Fibroblast of skin of abdomen (primary cell): Measurements from ENCODE around the gene ADCY9.
"Not testable (repeated sequence)": the region's sequence is repeated elsewhere in the genome, so short reads cannot be mapped to it uniquely, and the experiment has no call there.

Experiments used
- DNase-seq: peaks from one replicate; pipeline ENCODE4 v3.0.0-alpha.2; 2013

The ADCY9 gene

DNA sequence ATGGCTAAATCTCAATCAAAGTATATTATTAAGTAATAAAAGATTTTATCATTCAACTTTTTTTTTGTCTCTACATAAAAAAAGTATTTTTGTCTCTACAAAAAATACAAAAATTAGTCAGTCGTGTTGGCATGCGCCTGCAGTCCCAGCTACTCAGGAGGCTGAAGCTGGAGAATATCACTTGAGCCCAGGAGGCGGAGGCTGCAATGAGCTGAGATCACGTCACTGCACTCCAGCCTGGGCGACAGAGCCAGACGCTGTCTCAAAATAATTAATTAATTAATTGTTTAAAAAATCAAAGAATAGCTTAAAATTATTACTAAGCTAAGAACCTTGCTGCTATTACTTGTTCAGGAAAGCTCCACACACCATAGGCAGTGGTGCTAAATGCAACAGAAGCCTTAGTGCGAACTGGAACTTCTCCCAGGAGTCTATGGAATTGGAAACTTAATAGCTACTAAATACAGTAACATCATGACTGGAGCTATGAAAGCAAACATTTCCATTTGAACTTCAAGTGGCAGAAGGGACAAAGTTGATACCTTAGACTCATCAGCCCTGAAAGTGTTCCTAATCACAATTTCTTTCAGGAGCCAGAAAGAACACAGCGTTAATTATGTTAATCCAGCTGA, 22.6 kb downstream of the ADCY9 start:
- no peak for DNase-seq

DNA sequence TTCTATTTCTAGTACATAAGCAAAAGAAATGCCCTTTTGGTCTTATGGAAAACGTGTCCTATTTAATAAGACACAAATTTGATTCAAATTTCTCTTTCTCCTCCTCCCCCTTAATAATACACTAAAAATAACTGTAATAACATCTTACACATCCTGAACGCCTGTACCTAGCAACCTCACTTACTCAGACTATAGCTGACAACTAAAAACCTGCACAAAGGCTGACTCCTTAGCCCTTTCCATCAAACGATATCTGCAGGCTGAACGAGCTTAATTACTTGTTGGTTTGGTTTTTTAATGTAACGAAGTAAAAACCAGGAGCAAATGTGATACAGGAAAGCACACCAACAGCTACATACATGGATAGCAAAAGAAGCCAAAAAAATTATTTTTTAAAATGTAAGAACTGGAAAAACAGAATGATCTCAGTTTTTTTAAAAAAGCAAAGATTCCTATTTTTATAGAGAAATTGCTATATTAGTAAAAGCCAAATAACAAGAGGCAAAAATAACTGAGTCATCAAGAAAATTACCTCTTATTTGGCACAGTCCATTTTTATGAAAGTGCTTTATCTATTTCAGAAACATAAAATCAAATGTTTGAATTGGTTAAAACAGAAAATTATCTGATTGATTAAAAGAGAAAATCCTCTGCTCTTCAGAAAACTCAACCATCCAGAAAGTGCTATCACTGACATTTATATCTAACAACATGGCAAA, 23.5 kb downstream of the ADCY9 start:
- DNase-seq, result no peak

DNA sequence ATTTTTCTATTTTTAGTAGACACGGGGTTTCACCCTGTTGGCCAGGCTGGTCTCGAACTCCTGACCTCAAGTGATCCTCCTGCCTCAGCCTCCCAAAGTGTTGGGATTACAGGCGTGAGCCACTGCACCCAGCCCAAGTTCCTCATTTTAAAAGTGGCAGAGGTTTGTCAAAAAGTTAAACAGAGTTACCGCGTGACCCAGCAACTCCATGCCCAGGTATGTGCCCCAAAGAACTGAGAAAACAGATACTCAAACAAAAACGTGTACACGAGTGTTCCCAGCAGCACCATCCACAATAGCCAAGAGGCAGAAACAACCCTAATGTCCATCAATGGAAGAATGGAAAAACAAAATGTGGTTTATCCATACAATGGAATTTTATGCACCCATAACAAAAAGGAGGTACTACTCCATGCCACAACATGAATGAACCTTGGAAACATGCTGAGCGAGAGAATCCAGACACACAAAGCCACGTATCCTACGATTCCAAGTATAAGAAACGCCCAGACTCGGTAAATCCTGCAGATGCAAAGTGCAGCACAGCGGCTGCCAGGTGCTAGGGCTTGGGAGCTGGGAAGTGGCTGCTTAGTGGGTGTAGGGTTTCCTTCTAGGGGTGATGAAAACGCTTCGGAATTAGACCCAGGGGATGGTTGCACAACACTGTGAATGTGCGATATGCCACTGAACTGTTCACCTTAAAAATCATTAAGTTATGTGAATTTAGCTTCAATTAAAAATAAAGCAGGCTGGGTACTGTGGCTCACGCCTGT, 24.8 kb downstream of the ADCY9 start:
- no peak for DNase-seq

DNA sequence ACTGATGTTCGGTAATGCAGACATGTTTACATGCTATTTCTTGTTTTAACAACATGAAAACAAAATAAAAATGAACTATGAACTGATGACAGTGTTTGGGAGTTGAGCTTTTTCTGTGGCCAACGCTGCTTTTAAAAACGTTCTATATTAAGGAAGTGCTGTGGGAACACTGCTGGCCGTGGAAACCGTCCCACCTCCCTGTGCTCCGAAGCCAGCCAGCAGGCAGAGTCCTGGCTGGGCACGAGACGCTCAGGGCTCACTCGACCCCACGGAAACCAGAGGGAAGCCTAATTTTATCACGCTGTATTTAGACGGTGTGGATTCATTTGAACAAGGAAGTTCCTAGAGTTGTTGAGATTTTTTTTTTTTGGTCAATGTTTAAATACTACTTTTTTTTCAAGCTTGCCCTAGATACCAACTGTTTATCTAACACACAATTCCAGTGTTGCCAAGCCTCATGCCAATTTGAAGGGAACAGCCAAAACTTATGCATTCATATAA, 25.8 kb downstream of the ADCY9 start:
- no peak for DNase-seq

DNA sequence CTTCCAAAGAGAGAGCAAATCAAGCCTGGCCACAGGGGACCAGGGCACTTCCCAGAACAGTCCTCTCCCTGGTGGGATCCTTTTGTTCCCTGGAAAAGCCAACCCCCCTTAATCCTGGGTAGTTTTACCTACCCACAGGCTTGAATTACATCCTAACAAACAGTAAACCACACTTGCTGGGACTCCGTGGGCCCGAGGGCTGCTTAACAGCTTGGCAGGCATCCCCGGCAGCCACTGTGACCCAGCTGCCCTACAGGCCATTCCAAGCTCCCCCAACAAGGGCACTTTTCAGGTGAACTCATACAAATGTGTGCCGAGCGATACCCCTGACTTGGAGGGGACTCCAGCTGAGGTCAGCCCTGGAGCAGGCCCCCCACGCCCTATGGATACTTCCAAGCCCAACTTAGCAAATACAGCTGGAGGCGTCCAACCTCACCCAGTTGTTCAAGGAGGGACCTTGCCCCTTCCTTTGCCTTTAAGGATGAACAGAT, 26.4 kb downstream of the ADCY9 start:
- DNase-seq, result no peak

DNA sequence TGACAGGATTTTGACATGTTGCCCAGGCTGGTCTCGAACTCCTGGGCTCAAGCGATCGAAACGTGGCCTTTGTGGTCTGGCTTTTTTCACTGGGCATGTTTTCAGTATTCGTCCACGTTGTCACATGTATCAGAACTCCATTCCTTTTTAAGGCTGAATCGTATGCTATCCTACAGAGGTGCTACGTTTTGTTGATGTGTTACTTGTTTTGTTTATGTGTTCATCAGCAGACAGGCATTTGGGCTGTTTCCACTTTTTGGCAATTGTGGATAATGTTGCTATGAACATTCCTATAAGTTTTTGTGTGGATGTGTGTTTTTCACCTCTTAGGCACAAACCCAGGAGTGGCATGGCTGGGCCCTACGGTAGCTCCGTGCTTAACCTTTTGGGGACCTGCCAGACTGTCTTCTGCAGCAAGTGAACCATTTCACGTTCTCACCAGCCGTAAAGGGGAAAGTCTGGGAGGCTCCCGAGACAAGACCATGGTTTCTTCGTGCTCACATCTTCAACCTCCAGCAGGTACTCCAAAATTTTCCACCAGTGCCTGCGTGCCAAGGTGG, 26.9 kb downstream of the ADCY9 start:
- no peak for DNase-seq

DNA sequence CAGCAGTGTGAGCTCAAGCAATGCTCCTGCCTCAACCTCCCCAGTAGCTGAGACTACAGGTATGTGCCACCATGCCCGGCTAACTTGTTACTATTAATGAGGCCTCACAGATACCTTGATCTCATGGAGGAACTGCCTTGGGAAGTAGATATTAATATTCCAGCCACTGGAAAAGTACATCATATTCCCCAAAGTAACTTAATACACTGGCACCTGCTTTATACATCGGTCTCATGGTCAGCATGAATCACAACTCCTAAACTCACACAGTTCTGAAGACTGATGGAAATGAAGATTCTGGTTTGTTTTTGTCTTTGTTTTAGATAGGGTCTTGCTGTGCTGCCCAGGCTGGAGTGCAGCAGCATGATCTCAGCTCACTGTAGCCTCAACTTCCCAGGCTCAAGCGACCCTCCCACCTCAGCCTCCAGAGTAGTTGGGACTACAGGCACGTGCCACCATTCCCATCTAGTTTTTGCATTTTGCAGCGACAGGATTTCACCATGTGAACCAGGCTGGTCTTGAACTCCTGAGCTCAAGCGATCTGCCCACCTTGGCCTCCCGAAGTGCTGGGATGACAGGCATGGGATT, 28.2 kb downstream of the ADCY9 start:
- no peak for DNase-seq

DNA sequence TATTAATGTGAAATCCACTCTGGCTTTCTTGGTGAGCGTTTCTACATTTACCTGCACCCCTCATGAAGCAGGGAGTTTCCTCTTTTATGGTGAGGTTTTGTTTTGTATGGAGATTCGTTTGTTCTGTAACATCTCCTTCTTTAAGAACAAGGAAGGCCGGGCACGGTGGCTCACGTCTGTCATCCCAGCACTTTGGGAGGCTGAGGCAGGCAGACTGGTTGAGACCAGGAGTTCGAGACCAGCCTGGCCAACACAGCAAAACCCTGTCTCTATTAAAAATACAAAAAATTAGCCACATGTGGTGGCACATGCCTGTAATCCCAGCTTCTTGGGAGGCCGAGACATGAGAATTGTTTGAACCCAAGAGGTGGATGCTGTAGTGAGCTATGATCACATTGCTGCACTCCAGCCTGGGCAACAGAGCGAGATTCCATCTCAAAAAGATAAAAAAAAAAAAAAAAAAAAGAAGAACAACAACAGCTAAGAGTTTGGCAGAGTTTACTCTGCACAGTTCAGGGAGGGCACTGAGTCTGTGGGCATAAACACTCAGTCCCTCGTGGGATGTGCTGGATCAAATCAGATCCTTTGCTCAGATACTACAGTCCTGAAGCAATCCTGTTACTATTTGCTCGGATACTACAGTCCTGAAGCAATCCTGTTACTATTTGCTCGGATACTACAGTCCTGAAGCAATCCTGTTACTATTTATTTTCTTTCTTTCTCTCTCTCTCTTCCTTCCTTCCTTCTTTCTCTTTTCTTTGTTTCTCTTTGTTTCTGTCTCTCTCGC, 28.9 kb downstream of the ADCY9 start:
- no peak for DNase-seq

DNA sequence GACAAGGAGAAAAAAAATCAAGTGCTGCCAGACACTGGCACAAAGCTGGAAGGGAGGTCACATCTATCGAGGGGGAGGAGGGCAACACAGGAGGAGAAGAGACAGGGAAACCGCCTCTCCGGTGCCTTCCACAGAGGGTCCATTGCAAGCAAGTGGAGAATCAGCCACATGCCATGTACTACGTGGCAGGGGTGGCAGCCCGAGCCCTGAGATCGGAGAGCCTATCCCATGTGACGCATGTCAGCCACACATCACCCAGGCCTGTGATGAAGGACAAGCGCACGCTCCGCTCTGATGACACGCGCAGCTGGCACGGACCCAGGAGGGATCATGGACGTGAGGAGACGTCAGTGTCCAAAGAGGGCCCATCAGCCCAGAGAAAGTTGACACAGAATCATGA, 30.1 kb downstream of the ADCY9 start:
- no peak for DNase-seq

DNA sequence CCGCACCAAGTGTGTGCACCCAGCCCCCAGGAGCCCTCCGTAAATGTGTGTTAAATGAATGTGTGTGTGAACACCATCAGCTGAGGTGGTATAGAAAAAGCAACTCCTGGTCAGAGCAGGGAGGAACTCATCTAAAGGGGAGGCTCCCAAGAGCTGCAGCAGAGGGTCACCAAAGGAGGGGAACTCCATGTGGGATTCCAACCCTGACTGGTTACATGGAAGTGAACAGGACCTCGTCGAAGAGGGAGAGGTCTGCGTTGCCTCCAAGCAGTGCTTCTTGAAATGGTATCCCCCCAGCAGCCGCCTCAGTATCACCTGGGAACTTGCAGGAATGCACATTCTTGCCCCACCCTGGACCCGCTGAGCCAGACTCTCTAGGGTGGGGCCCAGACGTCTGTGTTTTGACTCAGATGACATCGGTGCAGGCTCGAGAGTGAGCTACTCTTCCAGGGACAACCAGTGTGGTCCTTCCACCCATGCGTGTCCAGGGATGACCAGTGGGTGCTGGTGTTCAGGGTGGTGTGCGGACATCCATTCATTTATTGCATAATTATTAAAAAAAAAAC, 30.8 kb downstream of the ADCY9 start:
- DNase-seq, result no peak

DNA sequence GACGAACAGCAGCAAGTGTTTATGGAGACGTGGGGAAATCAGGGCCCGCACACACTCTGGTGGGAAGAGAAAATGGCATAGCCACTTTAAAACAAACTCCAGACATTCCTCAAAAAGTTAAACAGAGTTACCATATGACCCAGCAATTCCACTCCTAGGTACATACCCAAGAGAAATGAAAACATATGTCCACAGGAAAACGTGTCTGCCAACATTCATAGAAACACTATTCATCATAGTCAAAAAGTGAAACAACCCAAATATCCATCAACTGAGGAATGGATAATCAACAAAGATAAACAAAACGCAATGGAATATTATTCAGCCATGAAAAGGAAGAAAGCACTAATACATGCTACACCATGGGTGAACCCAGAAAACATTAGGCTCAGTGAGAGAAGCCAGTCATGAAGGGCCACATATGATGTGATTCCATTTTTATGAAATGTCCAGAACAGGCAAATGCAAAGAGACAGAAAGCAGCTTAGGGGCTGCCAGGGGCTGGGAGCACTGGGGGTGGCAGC, 32.8 kb downstream of the ADCY9 start:
- no peak for DNase-seq

DNA sequence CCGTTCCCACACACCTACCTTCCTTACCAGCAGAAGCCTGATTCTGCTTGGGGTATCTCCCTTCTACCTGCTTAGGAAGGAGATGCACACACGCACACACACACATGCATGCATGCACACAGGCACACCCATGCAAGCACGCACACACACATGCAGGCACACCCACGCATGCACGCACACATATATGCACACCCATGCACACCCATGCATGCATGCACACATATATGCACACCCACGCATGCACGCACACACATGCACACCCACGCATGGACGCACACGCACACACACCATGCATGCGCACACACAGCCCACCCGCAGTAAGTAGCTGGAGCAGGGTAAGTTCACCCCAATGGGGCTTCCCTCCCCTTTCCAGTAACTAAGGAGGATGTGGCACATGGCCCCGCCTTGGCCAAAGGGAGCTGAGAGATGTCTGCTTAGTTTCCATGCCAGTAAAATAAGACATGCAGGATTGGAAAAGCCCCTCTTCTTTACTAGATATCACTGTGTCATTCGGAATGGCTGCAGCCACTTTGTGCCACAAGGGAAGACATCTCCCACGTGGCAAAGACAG, 33.7 kb downstream of the ADCY9 start:
- no peak for DNase-seq

DNA sequence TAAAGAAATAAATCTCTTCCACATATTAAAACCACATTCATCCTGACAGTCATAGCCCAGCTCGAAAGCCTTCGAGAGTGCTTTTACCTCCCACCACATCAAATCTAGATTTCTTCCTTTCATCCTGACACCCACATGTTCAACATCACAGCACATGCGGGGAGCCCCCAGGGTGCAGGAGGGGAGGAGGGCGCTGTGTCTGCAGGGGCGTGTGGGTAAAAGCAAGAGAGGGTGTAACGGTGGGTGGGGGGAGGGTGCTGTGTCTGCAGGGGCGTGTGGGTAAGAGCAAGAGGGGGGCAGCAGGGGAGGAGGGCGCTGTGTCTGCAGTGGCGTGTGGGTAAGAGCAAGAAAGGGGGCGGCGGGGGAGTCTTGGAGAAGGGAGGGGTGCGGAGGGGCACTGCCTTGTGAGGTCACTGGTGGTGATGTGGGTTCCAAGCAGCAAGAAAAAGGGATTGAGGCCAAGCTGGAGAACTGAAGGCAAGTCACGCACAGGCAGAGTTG, 34.7 kb downstream of the ADCY9 start:
- peak; percentile 37 for DNase-seq

DNA sequence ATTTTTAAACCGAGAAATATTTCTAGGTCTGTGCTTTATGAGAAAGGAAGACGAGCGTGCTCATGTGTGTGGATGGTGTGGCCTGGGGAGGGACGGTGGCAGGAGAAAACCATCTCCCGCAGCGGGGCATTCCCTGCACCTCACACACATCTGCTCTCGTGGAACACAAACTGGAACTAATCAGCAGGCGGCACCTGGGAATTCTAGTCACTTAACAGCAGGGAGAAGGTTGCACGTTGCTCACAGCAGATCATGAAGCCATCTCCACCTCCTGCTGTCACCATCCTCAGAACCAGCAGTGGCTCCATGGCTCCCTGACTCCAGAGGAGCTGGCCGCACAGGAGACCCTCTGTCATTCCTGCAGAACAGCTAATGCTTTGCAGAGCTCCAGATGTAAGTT, 35.2 kb downstream of the ADCY9 start:
- DNase-seq, result no peak

DNA sequence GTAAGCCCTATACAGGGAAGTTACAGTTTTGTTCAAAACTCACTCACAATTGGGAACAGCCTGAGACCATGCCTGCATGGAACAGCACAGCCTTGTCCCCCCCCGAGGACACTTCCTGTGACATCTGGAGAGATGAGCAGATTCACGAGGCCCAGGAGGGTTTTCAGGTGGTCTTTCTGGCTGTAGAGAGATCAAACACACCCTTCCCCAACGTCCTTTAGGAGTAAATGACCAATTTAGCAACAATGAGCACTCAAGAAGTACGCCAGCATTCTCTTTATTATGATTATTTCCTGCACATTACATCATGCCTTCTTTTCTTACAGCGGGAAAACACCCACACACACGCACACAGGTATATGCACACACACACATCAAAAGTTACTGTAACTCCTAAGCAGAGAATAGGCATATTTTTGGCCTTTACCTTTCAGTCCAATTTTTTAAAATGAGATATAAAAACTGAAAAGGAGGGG, 39.0 kb downstream of the ADCY9 start:
- no peak for DNase-seq

DNA sequence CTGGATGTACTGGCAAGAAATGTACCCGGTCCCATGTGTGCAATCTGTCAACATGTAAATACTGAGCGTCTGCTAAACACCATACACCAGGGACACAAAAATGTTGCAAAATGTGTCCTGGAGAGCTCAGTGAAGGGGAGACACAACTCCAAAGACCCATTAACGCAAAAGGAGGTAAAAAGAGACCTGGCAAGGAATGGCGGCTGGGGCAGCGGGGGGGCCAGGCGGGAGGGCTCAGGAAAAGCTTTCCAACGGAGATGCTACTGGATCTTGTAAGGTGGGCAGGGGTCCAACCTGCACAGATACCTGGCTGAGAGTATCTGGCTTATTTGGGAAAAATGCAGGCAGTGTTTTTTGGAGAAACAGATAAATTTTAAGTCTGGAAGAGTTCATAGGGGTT, 40.7 kb downstream of the ADCY9 start:
- DNase-seq, result no peak

DNA sequence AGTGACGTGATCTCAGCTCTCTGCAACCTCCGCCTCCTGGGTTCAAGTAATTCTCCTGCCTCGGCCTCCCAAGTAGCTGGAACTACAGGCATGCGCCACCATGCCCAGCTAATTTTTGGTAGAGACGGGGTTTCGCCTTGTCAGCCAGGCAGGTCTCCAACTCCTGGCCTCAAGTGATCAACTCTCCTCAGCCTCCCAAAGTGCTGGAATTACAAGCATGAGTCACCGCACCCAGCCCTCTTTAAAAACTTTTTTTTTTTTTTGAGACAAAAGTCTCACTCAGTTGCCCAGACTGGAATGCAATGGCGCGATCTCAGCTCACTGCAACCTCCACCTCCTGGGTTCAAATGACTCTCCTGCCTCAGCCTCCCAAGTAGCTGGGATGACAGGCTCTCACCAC, 43.1 kb downstream of the ADCY9 start:
- DNase-seq, result not testable (repeated sequence)

DNA sequence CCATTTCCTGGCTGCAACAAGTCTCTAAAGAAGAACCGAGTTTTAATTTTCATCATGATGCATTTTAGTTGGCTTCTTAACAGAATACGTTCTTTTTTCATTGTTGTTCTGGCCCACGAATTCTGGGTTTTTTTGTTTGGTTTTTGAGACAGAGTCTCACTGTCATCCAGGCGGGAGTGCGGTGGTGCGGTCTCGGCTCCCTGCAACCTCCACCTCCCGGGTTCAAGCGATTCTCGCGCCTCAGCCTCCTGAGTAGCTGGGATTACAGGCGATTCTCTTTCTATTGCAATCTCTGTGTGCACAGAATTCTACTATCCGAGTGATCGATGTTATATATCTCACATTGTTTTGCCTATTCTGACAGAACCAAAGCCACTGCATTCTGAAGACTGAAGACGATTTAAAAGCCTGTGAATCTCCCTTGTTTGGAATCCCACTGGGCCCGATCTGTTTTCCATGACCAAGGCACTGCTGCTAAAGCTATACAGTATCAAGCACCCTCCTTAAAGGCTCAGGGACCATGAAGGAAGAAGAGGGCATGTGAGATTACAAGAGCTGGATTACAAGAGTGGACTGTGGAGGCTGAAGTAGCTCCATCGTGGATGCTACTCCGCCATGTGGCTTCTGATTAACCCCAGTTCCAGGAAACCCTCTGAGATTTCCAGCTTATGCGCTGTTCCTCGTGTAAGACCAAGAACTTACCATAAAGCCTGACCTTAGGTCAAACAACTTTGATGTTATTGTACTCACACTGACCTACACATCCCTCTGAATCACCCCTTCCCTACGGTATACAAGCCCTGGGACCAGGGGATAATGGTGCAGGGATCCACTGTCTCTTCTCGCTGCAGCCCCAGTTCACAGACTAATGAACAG, 44.3 kb downstream of the ADCY9 start:
- DNase-seq, result no peak

DNA sequence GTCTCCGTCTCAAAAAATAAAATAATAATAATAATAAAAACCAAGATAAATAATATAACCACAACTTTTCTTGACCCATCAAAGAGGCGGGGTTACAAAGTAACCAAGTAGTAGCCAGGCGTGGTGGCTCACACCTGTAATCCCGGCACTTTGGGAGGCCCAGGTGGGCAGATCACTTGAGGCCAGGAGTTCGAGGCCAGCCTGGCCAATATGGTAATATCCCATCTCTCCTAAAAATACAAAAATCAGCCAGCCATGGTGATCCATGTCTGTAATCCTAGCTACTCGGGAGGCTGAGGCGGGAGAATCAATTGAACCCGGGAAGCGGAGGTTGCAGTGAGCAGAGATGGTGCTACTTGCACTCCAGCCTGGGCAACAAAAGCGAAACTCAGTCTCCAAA, 45.3 kb downstream of the ADCY9 start:
- no peak for DNase-seq
